GM21526 (cell line): ENCODE data around the gene TUBGCP6.
"Not testable (repeated sequence)": the region's sequence is repeated elsewhere in the genome, so short reads cannot be mapped to it uniquely, and the experiment has no call there.

Experiments used
- ATAC-seq: cut with Tn5 transposase; IDR thresholded peaks from one replicate; pipeline ENCODE4 v1.9.1; 2021; ENCODE audit warnings: moderate library complexity; ENCODE audit not compliant: unreplicated experiment, low FRiP score

The TUBGCP6 gene

DNA sequence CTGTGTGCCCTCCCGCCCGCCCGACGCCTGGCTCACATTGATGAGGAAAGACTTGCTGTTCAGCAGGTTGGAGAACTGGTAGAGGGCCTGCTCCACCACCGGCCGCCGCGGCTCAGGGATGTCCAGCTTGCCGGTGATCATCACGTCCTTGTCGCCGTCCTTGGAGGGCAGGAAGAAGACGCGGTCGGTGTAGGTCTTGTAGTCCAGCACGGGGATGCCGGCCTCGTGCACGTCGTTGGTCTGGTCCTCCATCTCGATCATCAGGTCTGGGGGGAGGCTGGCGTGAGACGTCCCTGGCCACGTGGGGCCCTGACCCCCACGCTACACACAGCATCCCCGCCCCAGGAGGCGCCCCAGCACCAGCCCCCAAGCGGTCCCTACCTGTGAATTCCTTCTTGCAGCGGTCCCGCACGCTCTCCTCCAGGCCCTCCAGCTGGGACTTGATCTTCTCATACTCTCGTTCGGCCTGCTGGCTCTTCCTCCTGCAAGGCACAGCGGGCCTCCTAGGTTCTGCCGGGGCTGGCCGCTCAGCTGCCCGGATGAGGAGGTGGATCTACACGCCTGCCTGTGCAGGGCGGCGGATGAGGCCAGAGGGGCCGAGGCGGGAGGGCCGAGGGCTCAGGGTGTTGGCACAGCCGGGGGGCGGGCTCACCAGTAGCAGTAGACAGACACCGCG lies 36.0 kb upstream of the TUBGCP6 start:
- ATAC-seq = no peak

DNA sequence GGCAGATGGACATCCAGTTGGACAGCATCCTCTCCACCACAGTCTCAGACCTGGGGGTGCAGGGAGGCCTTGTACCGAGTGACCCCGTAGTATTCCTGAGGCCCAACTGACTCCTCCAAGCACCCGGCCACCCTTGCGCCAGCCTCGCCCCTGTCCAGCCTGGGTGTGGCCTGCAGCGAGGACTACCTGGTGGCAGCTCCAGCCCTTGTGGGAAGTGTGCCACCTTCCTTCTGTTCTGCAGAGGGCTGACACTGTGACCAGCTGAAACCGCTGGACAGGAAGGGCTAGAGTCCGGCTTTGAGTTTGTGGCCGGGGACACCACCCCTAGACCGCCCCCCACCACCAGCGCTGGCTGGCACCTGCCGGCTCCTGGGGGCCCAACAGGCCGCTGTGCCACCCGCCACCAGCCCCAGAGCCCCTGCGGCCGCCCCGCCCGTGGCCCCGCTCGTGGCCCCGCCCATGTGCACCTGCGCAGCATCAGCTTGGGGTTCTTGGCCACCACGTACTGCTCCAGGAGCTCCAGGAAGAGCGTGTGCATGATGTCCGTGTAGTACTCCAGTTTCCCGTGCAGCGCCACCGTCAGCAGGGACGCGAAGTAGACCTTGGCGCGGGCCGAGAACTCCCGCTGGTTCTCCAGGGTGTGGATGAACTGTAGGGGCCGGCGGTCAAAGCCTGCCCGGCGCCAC lies 35.3 kb upstream of the TUBGCP6 start:
- no peak for ATAC-seq

DNA sequence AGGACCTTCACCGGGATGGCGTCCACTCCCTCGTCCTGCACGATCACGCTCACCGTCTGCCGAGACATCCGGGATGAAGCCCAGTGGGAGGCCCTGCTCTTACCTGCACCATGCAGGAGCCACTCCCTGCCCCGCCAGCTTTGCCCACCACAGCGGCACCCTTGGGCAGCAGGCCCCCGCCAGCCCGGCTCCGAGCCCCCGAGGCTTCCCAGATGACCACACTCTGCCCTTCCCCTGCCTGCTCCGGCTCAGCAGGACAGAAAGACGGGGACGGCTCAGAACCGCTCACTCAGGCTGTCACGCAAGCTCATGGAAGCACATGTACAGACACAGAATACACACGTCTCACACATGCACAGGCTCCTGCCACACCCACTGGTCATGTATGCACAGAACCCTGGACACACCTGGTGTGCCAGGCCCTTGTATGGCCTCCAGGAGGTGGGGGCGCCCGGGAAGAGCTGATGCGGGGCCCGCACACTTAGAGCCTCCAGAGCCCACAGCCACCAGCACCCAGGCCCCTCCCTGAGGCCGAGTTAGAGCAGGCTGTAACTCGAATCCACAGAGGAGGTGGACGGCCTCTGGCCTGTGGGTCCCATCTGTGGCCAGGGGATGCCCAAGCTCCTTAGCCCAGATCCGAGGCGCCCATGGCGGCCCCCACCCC lies 34.3 kb upstream of the TUBGCP6 start:
- no peak for ATAC-seq

DNA sequence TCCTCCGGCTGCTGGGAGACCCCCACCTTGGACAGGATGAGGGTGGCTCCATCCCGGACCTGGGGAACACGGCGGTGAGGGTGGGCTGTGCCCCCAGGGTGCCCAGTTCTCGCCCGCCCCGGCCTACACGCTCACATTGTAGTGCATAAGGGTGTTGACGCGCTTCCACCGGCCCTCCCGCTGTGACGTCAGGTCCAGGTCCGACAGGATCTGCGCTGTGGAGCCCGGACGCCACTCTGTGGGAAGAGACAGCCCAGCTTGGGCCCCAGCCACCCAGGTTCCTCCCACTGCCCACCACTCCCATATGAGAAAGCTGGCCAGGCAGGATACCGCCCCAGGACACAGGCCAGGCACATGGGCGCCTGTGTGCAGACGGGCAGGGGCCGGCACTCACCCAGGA lies 33.6 kb upstream of the TUBGCP6 start:
- ATAC-seq = no peak

DNA sequence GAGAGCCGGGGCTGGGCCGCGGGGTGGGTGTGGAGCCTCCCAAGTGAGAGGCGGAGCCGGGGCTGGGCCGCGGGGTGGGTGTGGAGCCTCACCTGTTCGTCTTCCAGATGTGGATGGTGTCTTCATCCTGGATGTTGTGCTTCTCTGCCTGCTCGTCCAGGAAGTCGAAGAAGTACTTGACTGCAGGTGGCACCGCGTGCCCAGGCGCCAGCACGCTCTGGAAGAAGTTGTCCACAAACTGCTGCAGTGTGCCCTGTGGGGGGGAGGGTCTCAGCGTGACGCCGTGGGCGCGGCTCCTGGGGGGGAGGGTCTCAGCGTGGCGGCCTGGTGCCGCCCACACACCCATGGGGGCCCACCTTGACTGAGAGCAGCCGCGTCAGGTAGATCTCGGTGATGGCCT lies 32.9 kb upstream of the TUBGCP6 start:
- no peak for ATAC-seq

DNA sequence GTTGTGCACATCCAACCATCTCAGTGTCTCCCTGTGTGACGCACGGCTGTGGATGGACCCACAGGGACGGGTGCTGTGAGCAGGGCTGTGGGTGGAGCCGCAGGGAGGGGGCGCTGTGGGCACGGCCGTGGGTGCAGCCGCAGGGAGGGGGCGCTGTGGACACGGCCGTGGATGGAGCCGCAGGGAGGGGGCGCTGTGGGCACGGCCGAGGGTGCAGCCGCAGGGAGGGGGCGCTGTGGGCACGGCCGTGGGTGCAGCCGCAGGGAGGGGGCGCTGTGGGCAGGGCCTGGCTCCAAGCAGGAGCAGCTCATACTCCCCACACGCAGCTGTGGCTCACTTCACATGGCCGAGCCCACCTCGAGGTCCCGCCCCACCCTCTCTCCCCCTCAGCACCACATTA lies 31.3 kb upstream of the TUBGCP6 start:
- ATAC-seq = no peak

DNA sequence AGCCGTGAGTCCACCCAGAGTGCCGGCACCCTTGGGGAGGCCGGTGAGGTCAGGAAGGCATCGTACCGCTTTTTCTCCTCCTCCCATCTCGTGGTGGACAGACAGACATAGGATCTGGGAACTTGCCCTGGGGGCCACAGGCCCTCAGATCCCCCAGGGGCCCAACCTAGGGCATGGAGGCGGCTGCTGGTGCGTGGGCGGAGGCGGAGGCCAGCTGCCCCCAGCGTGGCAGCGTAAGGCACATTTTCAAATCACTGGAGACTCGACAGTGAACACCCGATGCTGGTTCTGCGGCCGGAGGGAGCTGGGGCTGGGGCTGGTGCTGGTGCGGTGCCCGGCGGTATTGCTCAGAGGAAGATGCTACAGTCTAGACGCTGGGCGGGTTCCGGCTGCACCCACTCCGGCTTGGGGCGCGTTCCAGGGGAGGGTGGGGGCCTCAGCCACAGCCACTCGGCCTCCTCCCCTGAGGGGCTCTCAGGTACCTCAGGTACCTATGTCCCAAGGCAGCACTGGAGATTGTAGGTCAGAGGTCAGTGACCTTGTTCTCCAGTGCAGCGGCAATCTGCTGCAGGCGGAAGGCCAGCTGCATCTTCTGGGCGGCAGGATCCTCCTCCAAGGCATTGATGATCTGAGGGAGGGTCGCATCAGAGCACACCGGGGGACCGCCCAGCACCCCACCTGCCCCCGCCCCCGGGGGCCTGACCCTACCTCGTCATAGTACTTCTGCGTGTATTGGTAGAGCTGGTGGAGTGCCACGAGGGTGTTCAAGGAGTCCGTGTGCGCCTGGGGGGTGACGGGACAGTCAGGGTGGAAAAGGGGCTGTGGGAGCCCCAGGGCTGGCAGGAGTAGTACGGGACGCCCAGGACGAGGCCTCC lies 30.6 kb upstream of the TUBGCP6 start:
- ATAC-seq = no peak

DNA sequence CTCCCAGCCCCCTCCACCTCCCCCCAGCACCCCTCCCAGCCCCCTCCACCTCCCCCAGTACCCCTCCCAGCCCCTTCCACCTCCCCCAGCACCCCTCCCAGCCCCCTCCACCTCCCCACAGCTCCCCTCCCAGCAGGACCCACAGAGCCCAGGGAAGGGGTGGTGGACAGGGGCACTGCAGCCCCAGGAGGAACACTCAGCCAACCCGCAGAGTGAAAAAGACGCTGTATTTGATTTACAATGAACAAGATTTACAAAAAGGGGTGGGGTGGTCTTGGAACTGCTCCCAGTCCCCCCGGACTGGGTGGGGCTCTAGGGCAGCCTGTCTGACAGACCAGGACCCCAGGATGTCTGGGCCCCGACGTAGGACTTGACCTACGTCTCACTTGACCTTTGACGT lies 29.9 kb upstream of the TUBGCP6 start:
- no peak for ATAC-seq

DNA sequence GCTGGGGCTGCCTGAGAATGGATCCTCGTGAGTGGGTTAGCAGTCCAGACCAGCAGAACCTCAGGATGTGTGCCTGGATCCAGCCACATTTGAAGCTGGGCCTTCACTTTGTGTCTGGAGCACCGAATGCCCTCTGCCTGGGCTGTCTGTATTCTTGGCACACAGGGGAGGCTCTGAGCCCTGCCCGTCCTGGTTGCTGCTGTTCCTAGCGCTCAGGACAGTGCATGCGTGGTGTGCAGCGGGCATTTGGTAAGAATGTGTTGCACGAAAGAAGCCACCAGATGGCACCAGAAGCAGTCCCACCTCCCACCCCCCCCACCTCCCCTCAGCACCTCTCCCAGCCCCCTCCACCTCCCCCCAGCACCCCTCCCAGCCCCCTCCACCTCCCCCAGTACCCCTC lies 29.5 kb upstream of the TUBGCP6 start:
- no peak for ATAC-seq

DNA sequence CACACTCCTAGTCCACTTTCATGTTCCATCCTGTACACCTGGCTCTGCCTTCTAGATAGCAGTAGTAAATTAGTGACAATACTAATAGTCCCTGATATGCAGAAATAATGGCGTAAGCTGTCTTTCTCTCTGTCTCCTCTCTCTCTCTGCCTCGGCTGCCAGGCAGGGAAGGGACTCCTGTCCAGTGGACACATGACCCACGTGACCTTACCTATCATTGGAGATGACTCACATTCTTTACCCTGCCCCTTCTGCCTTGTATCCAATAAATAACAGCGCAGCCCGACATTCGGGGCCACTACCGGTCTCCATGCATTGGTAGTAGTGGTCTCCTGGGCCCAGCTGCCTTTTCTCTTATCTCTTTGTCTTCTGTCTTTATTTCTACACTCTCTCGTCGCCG lies 29.0 kb upstream of the TUBGCP6 start:
- ATAC-seq = not testable (repeated sequence)

DNA sequence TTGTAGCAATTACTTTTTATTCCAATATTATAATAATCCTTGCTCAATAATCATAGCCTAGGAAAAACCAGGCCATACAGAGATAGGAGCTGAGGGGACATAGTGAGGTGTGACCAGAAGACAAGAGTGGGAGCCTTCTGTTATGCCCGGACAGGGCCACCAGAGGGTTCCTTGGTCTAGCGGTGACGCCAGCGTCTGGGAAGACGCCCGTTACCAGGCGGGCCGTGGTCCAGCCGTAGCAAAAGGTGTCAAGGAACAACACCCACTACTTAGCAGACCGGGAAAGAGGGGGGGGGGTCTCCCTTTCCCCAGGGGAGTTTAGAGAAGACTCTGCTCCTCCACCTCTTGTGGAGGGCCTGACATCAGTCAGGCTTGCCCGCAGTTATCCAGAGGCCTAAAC lies 28.5 kb upstream of the TUBGCP6 start:
- not testable (repeated sequence) for ATAC-seq

DNA sequence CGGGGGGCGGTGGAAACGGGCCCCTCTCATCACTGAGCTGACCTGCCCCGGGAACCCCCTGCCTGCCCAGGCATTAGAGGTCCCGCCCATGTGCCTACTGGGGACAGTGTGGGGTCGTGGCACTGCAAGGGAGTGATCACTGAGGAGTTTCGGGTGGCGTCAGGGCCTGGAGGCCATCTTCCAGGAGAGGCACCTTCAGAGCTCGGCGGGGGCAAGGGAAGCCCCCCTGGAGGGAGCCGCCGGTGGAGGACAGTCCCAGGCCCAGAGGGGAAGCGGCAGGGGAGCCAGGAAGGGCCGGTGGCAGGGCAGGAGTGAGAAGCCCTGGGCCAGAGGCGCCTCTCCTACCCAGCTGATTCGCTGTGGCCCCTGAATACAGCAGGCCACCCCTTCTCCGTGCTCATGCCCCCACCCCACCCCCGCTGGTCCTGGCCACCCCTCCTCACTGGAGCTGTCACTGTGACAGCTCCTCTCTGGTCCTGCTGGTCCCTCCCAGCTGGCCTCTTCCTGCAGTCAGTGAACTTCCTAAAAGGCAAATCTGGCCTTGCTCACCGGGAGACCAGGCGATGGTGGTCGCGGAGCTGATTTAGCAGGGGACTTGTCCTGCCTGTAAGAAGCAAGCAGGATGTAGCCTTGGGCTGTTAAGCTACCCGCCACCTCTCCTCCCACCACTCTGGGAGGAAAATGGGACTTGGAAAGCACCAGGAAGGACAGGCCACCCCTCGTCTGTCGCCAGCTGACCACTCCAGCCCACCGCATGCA lies 27.4 kb upstream of the TUBGCP6 start:
- no peak for ATAC-seq

DNA sequence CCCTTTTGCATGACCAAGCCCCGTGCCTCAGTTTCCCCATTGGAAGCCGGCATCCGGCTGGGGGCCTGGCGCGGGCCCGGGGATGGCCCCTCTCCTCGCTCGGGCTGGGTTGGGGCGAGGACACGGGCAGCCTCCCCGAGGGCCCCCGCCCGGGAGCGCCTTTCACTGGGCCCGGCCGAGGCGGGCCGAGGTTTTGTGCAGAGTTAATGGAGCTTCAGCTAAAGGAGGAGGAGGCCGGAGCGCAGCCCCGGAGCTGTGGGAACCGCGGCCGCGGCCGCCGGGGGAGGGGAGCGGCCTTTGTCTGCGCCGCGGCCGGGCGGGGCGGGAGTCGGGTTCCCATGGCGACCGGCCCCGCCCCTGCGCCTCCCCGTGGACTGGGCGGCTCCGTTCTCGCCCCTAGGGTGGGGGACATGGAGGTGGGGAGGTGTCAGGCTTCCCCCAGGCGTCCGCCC lies 26.7 kb upstream of the TUBGCP6 start:
- ATAC-seq = no peak

DNA sequence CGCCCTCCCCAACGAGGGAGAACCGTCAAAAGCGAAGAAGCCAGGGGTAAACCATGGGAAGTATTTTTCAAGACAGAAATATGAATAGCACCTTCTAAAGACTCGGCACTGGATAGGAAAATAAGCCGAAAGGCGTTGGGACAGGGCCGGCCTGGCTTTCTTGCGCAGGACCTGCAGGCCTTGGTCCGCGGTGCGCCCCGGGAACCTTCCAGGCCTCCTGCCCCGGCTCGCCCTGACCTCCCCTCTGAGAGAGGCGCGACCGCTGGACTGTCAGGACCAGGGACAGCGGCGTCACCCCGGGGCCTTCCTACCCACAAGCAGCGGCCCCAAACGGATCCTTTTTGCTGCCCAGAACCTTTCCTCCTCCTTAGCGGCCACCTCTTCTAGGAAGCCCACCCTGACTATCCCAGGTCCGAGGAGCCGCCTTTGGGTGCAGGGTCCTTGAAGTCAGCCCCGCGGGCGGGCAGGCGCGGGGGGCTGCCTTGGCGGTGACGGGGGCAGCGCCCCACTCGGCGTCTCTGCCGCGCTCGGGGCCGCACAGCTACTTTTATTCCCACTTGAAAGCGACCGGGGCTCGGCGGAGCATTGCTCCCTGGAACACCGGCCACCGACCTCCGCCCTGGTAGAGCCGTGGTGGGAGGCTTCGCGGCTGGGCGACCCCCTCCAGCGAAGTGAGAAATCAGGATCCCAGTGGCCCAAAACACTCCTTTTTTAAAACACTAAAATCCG lies 26.0 kb upstream of the TUBGCP6 start:
- ATAC-seq = no peak

DNA sequence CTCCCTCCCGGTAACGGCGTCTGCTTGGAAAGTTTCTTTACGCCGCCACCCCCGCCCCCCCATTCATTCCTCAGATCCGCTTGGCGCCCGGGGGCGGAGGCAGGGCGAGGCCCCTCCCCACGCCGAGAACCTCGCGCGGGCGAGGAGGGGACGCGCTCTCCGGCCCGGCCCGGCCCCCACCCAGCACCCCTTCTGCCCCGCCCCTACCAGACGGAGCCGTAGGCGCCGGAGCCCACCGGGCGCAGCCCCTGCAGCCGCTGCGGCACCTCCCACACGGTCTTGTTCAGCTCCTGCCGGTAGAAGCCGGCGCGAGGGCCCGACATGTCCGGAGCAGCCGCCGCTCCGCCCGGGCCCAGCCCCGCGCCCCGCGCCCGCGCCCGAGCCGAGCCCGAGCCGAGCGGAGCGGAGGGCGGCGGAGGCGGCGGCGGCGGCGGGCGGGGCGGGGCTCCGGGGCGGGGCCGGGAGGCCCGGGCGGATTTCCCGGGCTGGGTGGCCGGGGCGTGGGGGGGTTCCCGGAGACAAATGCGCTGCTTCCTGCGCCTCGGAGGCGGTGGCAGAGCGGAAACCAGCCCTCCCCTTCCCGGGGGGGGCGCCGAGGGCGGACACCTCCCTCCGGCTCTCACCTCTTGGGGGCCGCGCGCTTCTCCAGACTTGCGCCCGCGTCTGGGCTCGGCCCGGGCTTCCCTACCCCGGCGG lies 25.3 kb upstream of the TUBGCP6 start, which contains the start of gene MAPK11:
TSS of gene MAPK11 (minus strand) at position 411 of the 696 bp plus-strand sequence. CDS start at position 323, 88 bp downstream.
- no peak for ATAC-seq

DNA sequence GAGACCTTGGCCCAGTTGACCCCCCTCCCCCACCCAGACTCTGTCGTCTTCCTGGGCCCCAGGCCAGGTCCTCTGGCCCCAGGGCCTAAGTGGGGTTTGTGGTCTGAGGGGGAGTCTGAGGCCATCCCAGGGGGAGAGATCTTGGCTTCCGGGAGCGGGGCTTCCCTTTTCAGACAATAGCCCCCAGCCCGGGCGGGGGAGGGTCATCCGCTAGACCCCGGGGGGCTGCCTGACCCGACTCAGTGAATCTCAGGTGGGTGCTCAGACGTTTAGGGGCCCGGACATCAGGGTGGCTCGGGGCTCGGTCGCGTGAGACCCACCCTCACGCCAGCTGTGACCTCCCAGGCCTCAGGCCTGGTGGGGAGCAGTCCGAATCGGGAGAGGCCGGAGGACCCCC lies 24.7 kb upstream of the TUBGCP6 start:
- ATAC-seq = no peak

DNA sequence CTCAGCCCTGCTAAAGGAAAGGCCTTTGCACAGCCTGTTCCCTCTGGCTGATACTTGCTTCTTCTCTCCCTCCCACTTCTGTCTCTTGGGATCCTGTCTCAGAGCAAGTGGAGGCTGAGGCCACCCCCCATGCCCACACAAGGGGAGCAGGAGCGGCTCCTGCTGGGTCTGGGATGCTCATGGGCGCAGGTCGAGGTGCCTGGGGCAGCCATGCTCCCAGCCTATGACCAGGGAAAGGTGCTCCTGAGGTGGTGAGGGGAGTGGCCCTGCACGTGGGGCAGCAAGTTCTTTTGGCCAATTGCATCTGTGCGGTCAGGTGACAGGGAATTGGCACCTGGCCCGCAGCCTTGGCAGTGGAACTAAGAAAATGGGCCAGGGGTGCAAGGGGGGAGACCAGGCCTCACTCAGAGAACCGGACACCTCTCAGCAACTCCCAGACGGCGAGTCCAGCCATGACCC lies 23.9 kb upstream of the TUBGCP6 start:
- no peak for ATAC-seq

DNA sequence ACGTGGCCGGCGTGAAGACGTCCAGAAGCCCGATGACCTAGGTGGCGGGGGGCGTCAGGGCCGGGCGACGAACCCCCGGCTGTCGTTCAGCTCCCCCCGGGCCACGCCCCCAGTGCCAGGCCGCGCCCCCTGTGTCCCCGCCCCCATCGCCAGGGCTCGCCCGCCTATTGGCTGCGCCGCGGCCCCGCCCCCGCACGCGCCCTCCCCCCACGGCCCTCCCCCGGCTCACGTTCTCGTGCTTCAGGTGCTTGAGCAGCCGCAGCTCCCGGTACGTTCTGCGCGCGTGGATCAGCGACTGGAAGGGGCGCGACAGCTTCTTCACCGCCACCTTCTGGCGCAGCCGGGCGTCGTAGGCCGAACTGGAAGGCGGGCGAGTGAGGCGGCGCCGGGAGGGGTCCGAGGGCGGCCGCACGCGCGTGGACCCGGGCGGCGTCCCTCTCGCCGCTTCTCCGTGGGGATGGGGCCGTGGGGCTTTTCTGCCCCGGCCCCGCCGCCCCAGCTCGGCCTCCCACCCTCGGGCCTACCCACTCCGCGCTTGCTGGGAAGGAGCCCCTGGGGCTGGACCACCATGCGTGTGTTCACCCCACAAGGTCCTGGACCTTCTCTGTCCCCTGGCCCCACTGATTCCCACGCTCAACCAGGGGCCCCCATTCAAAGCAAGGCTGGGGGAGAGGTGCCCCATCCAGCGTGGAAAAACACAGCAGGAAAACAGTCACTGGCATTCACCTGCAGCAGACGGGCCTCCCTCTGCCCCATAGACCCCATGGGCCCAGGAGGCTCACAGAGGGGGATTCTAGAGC lies 23.0 kb upstream of the TUBGCP6 start:
- ATAC-seq = no peak
